Measurements from ENCODE around the gene TALDO1.
A peak's percentile ranks its signal among the peaks of the same experiment; 100 is the strongest.

TALDO1 gene

DNA sequence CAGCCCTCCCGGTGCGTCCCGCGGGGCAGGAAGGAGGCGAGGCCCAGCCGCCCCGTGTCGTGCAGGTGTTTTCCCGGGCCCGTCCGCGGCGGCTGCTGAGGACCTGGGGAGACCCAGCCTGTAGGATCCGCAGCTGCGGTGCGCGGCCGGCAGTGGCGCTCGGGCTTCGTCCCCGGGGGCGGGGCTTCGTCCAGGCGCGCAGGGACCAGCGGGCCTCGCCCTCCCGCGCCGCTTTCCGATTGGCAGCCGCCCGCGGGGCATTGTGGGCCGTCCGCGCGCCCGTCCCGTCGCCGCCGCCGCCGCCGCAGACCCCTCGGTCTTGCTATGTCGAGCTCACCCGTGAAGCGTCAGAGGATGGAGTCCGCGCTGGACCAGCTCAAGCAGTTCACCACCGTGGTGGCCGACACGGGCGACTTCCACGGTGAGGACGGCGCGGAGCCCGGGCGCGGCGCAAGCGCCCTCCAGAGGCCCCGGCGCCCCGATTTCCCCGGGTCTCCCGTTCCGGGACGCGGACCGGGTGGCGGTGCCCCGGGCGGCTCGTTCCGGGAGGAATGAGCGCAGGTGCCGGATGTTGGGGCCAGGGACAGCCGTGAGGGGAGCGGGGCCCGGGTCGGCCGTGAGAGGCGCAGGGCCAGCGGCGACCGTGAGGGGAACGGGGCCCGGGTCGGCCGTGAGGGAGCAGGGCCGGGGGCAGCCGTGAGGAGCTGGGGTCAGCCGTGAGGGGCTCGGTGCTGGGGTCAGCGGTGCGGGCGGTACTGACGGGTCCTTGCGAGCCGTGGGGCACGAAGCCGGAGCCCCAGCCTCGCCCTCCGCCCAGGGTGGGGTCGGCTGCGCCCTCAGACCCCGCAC is at the start of gene TALDO1:
Gene TALDO1, plus strand, starts transcription at position 307 of the 849 bp plus-strand sequence. Its CDS starts 18 bp downstream, at position 325.
- DNase-seq (ENCODE audit: low spot score), result peak; percentile 90

DNA sequence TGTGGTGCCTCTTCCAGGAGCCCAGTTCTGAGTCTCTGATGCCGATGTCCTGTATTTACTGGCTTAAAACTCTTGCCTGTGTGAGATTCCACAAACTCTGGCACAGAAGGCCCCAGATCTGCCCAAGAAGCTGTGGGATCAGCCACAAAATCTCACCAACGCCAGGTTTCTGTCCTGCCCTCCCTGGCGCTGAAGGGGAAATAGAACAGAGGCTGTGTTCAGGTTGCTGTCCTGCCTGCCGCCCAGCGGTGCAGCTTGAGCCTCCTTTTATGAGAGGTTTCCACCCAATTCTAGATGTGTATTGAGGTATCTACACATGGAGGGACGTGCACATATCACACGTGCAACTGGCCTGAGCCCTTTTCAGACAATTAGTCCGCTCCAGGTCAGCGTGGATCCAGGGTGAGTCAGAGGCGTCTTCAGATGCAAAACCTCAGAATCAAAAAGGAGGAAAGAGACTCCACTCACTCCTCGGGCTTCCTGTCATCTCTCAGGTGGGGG is 49.4 kb upstream of the TALDO1 start:
- no peak for DNase-seq (ENCODE audit: low spot score)

- DNase-seq (ENCODE audit: low spot score), result no peak
Observed at GRCh38 chr11:698493-699115, 48.7 kb upstream of the TALDO1 start.

DNA sequence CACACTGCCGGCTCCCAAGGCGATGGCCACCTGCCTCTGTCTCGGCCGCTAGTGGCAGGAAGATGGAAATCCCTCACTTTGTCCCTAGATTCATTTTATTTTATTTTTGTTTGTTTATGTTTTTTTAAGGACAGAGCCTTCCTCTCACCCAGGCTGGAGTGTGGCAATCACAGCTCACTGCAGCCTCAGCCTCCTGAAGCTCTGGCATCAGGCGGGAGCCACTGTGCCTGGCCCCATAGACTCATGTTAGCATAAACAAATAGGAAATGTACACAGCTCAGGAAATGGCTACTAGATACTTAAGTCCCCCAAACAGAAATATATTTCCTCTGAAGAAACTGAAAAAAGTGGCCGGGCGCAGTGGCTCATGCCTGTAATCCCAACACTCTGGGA is 48.2 kb upstream of the TALDO1 start:
- DNase-seq (ENCODE audit: low spot score), result no peak

DNA sequence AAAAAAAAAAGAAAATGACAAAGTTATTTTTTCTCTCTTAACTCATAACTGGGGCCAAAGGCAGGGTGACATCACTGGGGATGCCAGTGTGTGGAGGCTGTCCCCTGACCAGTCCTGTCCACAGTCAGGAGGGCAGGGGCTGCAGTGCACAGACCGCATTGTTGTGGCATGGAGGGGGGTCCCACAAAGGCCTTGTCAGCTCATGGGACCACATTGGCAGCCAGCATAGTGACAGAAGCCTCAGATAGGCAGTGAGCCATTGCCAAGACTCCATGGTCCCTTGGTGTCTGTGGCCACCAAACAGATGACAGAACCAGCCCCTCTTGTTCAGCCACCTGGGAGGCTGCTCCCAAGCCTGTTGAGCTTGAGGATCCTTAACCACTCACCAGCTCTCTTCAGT is 47.5 kb upstream of the TALDO1 start:
- no peak for DNase-seq (ENCODE audit: low spot score)

GRCh38 chr11:701741-702461 is 45.4 kb upstream of the TALDO1 start:
- no peak for DNase-seq (ENCODE audit: low spot score)

GRCh38 chr11:702462-703461 is 44.5 kb upstream of the TALDO1 start:
- DNase-seq (ENCODE audit: low spot score), result no peak

GRCh38 chr11:703506-703905 is 43.8 kb upstream of the TALDO1 start:
- no peak for DNase-seq (ENCODE audit: low spot score)

DNA sequence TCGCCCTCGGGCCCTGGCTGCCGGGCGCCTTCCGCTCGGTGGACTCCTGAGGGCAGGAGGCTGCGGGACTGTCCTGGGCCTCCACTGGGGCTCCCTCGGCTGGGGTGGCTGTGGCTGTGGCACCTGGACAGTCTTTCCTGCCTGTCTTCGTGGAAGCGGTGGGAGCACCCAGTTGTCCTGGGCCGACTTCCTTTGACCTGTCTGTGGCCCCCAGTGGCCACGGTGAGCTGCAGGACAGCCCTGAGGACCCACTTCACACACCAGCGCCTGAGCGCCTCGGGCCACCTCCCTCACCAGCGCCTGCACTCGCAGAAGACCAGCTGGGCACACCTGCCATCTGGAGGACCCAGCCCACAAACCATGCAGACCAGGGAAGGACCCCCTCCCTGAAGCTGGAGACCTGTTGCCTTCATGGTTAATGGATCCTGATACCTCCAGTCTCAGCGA is 43.0 kb upstream of the TALDO1 start:
- DNase-seq (ENCODE audit: low spot score), result no peak

DNA sequence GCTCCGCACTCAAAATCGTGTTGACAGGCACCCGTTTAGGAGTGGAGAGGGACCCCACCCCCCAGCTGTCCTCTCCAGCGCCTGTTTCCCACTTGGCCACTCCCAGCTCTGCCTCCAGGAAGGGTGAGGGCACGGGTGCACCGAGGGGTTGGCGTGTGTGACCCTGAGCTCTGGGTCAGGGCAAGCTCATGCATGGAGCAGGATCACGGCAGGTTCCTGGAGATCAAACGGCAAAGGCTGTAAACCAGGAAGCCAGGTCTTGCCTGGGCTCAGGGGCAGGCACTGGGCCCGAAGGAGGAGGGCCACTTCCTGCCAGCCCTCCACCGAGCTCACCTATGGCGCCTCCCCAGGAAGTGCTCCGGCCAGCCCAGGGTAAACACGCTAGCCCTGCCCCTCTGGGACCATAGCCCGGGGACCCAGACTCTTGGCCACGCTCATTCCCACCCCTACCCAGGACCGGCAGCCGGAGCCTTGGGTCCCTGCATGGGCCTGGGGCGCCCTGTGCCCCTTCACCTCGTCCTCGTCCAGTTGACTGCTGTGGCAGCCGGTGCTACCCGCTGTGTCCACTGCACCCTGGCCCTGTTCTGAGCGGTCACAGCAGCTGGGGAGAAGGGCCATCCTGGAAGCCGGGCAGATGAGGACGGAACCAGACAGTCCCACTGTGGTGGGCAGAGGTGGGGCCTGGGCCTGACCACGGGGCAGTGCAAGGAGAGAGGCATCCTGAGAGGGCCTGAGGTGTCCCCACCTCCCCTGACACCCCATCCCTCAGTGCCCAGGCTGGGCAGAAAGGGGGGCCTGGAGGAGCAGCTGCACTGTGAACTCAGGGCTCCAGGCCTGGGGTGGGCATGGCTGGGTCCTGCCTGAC is 42.3 kb upstream of the TALDO1 start:
- DNase-seq (ENCODE audit: low spot score), result no peak

DNA sequence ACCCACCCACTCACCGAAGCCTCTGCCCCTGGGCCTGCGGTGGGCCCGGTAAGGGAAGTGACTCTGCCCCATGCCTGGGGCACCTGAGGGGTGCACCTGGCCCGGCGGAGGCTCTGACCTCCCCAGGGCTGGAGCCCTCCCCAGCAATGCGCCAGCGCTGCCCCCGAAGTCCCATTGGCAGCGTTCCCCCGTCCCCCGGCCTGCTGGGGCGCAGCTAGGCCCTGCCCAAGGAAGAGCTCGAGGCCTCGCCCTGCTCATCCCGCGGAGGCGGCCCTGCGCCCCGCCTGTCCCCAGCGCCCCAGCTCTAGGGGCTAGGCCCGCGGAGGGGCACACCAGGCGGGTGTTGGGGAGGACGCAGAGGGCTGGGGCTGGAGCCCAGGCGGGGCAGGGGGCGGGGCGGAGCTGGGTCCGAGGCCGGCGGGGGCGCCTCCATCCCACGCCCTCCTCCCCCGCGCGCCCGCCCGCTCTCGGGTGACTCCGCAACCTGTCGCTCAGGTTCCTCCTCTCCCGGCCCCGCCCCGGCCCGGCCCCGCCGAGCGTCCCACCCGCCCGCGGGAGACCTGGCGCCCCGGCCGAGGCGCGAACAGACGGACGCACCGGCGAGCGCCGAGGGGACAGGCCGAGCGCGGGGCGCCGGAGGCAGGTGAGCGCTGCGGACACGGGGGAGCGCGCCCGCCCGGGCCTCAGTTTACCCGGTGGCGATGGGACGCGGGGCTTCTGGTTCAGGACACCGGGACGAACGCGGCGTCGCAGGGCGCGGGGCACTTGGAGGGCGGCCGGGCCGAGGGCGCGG is 41.4 kb upstream of the TALDO1 start, which contains the start of gene EPS8L2:
Gene EPS8L2, plus strand, starts transcription at position 586 of the 793 bp plus-strand sequence. CDS start 3,177 bp downstream, outside the sequence.
- DNase-seq (ENCODE audit: low spot score), result no peak

- peak; percentile 42 for DNase-seq (ENCODE audit: low spot score)
Observed at GRCh38 chr11:706439-706956, 40.8 kb upstream of the TALDO1 start.

- no peak for DNase-seq (ENCODE audit: low spot score)
Observed at GRCh38 chr11:706957-707816, 40.1 kb upstream of the TALDO1 start.

DNA sequence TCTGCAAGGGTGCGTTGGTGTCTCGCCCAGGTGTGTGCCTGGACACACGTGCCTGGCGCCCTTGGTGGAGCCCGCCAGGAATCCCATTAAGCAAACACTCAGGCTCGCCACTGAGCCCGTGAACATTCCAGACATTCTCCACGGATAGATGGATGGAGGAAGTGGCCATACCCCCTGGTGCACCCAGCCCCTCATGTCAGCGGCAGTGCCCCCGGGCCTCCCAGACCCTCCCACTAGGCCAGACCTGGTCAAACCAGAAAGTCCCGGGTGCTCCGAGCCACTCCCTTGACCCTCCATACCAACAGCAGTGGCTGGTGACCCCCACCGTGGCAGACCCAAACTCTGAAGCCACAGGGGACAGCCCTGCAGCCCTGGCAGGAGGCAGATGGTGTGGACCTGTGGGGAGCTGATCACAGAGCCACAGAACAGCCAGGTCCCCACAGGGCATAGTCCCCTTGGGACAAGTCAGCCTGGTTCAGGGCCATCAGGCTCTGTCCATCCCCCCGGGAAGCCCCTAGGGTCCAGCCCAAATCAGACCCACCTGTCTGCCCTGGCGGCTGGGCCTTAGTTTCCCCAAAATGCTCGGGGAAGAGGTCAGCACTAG is 39.3 kb upstream of the TALDO1 start:
- no peak for DNase-seq (ENCODE audit: low spot score)

DNA sequence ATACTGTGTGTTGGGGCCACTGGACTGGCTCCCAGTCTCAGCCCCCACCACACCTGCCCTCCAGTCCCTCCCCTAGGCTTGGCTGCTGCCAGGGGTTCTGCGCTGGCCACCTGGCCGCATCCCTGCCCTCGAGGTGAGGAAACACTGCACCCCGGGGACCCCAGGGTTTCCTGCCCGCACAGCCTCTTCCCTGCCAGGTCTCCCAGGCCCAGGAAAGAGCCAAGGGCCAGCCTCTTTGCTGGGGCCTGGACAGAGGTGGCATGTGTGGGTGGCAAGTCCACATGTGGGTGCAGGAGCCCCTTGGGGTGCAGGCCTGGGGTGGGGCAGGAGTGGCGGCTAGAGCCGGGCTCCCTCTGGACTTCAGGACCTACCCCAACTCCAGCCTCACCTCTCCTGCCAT is 38.8 kb upstream of the TALDO1 start:
- no peak for DNase-seq (ENCODE audit: low spot score)

DNA sequence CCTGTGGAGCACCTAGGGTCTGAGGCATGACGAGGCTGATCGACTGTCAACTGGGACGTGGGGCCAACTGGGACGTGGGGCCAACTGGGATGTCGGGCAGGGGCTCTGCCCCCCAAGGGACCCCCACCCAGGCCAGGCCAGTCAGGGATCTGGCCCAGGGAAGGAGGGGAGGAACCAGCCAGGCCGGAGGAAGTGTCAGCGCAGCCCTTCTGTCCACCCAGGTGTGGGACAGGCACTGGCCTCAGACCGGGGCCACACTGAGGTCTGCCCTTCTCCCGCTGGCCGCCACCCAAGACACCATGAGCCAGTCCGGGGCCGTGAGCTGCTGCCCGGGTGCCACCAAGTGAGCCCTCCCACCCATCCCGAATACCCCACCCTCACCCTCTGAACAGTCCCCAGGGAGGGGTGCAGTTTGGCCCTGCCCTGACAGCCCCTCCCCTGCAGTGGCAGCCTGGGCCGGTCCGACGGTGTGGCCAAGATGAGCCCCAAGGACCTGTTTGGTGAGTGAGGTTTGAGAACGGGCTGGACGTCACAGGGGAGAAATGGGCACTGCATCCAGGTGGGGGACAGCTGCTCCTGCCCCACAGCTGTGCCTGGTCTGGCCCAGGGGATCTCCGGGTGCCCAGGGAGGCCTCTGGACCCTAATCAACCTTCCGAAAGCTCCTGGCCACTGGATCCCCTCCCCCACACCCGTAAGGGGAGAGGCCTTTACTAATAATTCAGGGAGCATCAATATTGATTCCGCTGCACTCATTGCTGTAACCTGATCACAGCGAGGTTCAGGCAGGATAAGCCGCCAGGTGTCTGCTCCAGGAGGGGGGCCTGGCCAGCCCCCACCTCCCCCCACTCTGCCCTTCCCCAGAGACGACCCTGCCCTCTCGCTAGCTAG is 37.9 kb upstream of the TALDO1 start:
- DNase-seq (ENCODE audit: low spot score), result no peak

- DNase-seq (ENCODE audit: low spot score), result no peak
Observed at GRCh38 chr11:714436-714835, 32.8 kb upstream of the TALDO1 start.

Data from RKO (cell line).